Cardiac fibroblast (primary cell): Measurements from ENCODE around the gene PISD.

ENCODE experiments used
- DNase-seq, 2 donors: peaks; one replicate each; pipeline versions ENCODE4 v3.0.0 to v3.0.0-alpha.2; 2010; ENCODE audit warnings: low read depth in 2 of 2
- H3K4me3 ChIP-seq, 2 donors: replicated peaks in 1 of 2; 1 replicate in 1 of 2; 2 replicates in 1 of 2; pipeline ENCODE4 v1.5.1; 2011; ENCODE audit warnings: low read depth in 2 of 2, low read length in 2 of 2, mild to moderate bottlenecking in 2 of 2, moderate library complexity in 1 of 2
- CTCF ChIP-seq: IDR thresholded peaks from one replicate; pipeline ENCODE4 v1.5.1; 2011; ENCODE audit warnings: low read depth, mild to moderate bottlenecking, low read length, inconsistent platforms

PISD gene

GRCh38 chr22:31623592-31624304, 38.3 kb downstream of the PISD start:
- no peak for DNase-seq
- no peak overlapping the region for H3K4me3 ChIP-seq
- TF ChIP-seq CTCF: no peak

GRCh38 chr22:31622980-31623379, 39.0 kb downstream of the PISD start:
- no peak for TF ChIP-seq CTCF
- DNase-seq: no peak
- H3K4me3 ChIP-seq: no peak overlapping the region

GRCh38 chr22:31621507-31622124, 40.4 kb downstream of the PISD start:
- no peak for TF ChIP-seq CTCF
- no peak for DNase-seq
- H3K4me3 ChIP-seq: no peak overlapping the region

- no peak for TF ChIP-seq CTCF
- H3K4me3 ChIP-seq: no peak overlapping the region
- DNase-seq: no peak
These were observed 41.1 kb downstream of the PISD start for GRCh38 chr22:31620756-31621480.

GRCh38 chr22:31619611-31620300, 42.3 kb downstream of the PISD start:
- no peak overlapping the region for H3K4me3 ChIP-seq
- no peak for DNase-seq
- TF ChIP-seq CTCF: no peak

- no peak for DNase-seq
- no peak overlapping the region for H3K4me3 ChIP-seq
- no peak for TF ChIP-seq CTCF
These were observed 43.4 kb downstream of the PISD start for GRCh38 chr22:31618471-31619176.
